Measurements from ENCODE around the gene TMEM86A.

DNA sequence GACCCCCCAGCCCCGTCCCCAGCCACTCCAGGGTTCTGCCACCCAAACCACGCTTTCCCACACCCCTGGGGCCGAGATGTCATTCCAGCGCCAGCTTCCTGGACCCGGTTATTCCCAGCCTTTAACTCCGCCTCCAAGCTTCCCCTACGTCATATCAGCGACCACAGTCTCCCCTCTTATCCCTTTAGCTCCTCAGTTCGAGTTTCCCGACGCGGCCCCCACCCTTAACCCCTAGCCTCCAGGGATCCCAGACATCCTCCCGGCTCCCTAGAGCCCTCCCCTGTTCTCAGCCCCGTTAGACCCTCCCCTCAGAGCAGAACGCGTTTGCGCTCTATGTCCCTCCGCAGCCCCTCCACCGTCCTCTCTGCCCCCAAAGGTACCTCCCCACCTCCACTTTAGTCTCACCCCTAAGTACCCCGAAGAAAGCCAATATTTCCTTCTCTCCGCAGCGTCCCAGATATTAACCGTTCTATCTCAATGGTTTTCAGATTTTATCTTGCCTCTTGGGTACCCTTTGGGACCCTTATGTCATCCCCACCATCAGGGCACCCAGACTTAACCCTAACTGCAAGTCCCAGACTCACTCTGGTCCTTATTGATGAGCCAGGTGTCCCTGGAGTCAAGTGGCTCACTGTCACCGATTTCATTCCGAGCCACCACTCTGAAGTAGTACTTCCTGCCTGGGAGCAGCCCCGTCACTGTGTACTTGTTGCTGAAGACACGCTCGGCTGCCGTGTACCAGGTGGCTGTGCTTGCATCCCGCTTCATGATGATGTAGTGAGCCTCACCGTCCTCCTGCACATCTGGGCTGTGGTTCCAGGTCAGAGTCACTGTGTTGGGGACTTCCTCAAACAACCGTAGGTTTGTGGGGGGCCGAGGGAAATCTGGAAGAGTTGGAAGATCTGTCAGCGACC lies 8.0 kb downstream of the TMEM86A start:
- TF ChIP-seq, protein P1, sequence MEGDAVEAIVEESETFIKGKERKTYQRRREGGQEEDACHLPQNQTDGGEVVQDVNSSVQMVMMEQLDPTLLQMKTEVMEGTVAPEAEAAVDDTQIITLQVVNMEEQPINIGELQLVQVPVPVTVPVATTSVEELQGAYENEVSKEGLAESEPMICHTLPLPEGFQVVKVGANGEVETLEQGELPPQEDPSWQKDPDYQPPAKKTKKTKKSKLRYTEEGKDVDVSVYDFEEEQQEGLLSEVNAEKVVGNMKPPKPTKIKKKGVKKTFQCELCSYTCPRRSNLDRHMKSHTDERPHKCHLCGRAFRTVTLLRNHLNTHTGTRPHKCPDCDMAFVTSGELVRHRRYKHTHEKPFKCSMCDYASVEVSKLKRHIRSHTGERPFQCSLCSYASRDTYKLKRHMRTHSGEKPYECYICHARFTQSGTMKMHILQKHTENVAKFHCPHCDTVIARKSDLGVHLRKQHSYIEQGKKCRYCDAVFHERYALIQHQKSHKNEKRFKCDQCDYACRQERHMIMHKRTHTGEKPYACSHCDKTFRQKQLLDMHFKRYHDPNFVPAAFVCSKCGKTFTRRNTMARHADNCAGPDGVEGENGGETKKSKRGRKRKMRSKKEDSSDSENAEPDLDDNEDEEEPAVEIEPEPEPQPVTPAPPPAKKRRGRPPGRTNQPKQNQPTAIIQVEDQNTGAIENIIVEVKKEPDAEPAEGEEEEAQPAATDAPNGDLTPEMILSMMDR (IDR thresholded peaks at IDR 0.05), result no peak
- TF ChIP-seq POLR2A (IDR thresholded peaks at IDR 0.05), result no peak

All from ovary (tissue), 3 donors.